ENCODE data around the gene ZSWIM3. TPM values are rescaled to one million over a fixed set of nuclear protein-coding genes. Genes with fewer than 3 reads are reported as not detected.
A peak's percentile ranks its signal among the peaks of the same experiment; 100 is the strongest.

Gene ZSWIM3
- total and polyA plus RNA-seq, 2 of the 13 experiments (the other 11 are each of a cell fraction or from before 2014, with no cell fraction given): 5.2 to 5.8 TPM

DNA sequence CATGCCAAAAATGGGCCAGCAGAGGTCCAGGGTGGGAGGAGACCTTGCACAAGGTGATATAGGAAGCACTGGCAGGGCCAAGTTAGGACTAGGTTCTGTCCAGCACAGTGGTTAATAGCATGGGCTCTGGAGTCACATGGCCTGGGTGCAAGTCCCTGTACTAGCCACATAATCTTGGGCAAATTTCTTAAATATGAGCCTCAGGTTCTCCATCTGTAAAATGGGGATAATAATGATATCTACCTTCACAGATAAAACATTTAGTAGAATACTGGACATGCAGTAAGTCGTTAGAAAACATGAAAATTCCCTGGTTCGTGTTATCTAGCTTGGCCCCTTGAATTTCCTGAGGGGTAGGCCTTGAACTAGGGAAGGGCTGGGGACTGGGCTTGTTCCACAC lies 39.9 kb downstream of the ZSWIM3 start:
- Histone ChIP-seq H3K27me3 (ENCODE audit: control insufficient read depth in 1 of 2, insufficient read depth in 2 of 2, low read length in 2 of 2) (no peaks in the 10 kb centered on the region), H3K4me2 (ENCODE audit: low read depth, low read length) (no peak overlapping the region), H3K9me3 (ENCODE audit: low read length) (no peaks in the 10 kb centered on the region), H3K36me3 (replicated peaks in 1 of 2; ENCODE audit: control insufficient read depth in 1 of 2, insufficient read depth in 2 of 2, low read length in 2 of 2) (peaks cover 52 to 61% of the 10 kb centered on the region in 2 experiments), H3K79me2 (ENCODE audit: insufficient read depth, low read length) (peaks cover 3% of the 10 kb centered on the region), H4K20me1 (ENCODE audit: insufficient read depth, low read length) (no peaks in the 10 kb centered on the region), H2AFZ (ENCODE audit: low read length) (no peak overlapping the region), H3K4me1 (ENCODE audit: insufficient read depth, low read length) (peaks cover 9% of the 10 kb centered on the region), H3K27ac (ENCODE audit: extremely low read length, insufficient read depth, low read length) (no peak overlapping the region), H3K9ac (ENCODE audit: insufficient read depth, low read depth, low read length) (no peak overlapping the region), H3K4me3 (replicated peaks in 1 of 3; ENCODE audit: insufficient read depth in 1 of 3, low read depth in 2 of 3, low read length in 3 of 3) (no peak overlapping the region)
- TF ChIP-seq ZNF629 (CRISPR knock-in tag; conservative IDR thresholded peaks at IDR 0.05) (peak; percentile 83), NR2C2 (CRISPR knock-in tag; IDR thresholded peaks at IDR 0.05; ENCODE audit: borderline replicate concordance) (no peak), TBX3 (IDR thresholded peaks at IDR 0.05; ENCODE audit: borderline replicate concordance) (no peak)
- TF ChIP-seq, protein P1, sequence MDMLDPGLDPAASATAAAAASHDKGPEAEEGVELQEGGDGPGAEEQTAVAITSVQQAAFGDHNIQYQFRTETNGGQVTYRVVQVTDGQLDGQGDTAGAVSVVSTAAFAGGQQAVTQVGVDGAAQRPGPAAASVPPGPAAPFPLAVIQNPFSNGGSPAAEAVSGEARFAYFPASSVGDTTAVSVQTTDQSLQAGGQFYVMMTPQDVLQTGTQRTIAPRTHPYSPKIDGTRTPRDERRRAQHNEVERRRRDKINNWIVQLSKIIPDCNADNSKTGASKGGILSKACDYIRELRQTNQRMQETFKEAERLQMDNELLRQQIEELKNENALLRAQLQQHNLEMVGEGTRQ (IDR thresholded peaks at IDR 0.05; ENCODE audit: low read depth, low read length): no peak
- TF ChIP-seq, protein P1 (CRISPR knock-in tag; IDR thresholded peaks at IDR 0.05; ENCODE audit: borderline replicate concordance): no peak; the same call in 1 of the 2 replicates
- ATAC-seq (no peak), DNase-seq (ENCODE audit: low spot score) (no peak), FAIRE-seq (no peak)
- ChIA-PET POLR2A (interaction anchor here (1.2 to 1.8 kb wide), 4 partner anchors 8 to 23 kb away, joined by 3 to 11 read pairs (median 4); no protein-coding TSS in a partner anchor), CTCF (ENCODE audit: low intra/inter-chr PET ratio, low total read pairs) (no interaction called here)
- intact Hi-C loops (cut with micrococcal nuclease; ENCODE audit: unreplicated experiment) (no loop called here), in situ Hi-C loops (cut with HindIII; ENCODE audit: extremely low pct_ligation_motif_present, low pct_unique_long_range_greater_than_20kb) (no loop called here)
- BruUV-seq (replicated peaks): no TSS peak
- 88% methylated on average over 2 of the region's 2 CpGs for WGBS (ENCODE audit: low lambda C conversion rate)

DNA sequence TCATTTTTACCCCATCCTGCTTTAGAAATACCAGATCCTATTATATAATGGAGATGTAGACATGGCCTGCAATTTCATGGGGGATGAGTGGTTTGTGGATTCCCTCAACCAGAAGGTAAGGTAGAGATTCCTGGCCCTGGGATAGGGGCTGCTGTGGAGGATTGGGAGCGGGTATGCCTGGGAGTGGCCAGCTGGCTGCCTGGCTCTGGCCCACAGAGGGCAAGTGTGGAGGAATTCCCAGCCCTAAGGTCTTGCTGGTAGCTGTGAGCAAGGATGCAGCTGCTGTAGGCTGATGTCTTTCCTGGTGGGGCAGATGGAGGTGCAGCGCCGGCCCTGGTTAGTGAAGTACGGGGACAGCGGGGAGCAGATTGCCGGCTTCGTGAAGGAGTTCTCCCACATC lies 40.3 kb downstream of the ZSWIM3 start:
- Histone ChIP-seq H3K27ac (ENCODE audit: extremely low read length, insufficient read depth, low read length) (no peak overlapping the region), H3K4me3 (replicated peaks in 1 of 3; ENCODE audit: insufficient read depth in 1 of 3, low read depth in 2 of 3, low read length in 3 of 3) (no peak overlapping the region), H3K4me1 (ENCODE audit: insufficient read depth, low read length) (peaks cover 5% of the 10 kb centered on the region), H3K79me2 (ENCODE audit: insufficient read depth, low read length) (no peaks in the 10 kb centered on the region), H3K9me3 (ENCODE audit: low read length) (no peaks in the 10 kb centered on the region), H3K27me3 (ENCODE audit: control insufficient read depth in 1 of 2, insufficient read depth in 2 of 2, low read length in 2 of 2) (no peaks in the 10 kb centered on the region), H2AFZ (ENCODE audit: low read length) (no peak overlapping the region), H4K20me1 (ENCODE audit: insufficient read depth, low read length) (no peaks in the 10 kb centered on the region), H3K36me3 (replicated peaks in 1 of 2; ENCODE audit: control insufficient read depth in 1 of 2, insufficient read depth in 2 of 2, low read length in 2 of 2) (peaks cover 51 to 57% of the 10 kb centered on the region in 2 experiments), H3K4me2 (ENCODE audit: low read depth, low read length) (no peak overlapping the region), H3K9ac (ENCODE audit: insufficient read depth, low read depth, low read length) (no peak overlapping the region)
- TF ChIP-seq AGO2 (optimal IDR thresholded peaks at IDR 0.05; ENCODE audit: low read depth, low read length) (peak; percentile 29), POLR2G (IDR thresholded peaks at IDR 0.05; ENCODE audit: low read depth, low read length) (peak; percentile 25; the same call in 1 of the 2 replicates)
- TF ChIP-seq, protein P2, sequence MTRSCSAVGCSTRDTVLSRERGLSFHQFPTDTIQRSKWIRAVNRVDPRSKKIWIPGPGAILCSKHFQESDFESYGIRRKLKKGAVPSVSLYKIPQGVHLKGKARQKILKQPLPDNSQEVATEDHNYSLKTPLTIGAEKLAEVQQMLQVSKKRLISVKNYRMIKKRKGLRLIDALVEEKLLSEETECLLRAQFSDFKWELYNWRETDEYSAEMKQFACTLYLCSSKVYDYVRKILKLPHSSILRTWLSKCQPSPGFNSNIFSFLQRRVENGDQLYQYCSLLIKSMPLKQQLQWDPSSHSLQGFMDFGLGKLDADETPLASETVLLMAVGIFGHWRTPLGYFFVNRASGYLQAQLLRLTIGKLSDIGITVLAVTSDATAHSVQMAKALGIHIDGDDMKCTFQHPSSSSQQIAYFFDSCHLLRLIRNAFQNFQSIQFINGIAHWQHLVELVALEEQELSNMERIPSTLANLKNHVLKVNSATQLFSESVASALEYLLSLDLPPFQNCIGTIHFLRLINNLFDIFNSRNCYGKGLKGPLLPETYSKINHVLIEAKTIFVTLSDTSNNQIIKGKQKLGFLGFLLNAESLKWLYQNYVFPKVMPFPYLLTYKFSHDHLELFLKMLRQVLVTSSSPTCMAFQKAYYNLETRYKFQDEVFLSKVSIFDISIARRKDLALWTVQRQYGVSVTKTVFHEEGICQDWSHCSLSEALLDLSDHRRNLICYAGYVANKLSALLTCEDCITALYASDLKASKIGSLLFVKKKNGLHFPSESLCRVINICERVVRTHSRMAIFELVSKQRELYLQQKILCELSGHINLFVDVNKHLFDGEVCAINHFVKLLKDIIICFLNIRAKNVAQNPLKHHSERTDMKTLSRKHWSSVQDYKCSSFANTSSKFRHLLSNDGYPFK (CRISPR knock-in tag; IDR thresholded peaks at IDR 0.05; ENCODE audit: borderline replicate concordance): no peak
- DNase-seq (ENCODE audit: low spot score): no peak
- CTCF ChIA-PET (ENCODE audit: low intra/inter-chr PET ratio, low total read pairs): no interaction called here
- intact Hi-C loops (cut with micrococcal nuclease; ENCODE audit: unreplicated experiment) (no loop called here), in situ Hi-C loops (cut with HindIII; ENCODE audit: extremely low pct_ligation_motif_present, low pct_unique_long_range_greater_than_20kb) (no loop called here)
- no peak for ATAC-seq
- POLR2A ChIA-PET: interaction anchor here (0.9 to 4.7 kb wide), 6 partner anchors 8 to 39 kb away, joined by 3 to 24 read pairs (median 8); partner anchors contain the start of gene PCIF1
- BruUV-seq (replicated peaks): no TSS peak
- WGBS (ENCODE audit: low lambda C conversion rate): 98% methylated on average over 7 of the region's 7 CpGs
- no peak for FAIRE-seq

Data from HepG2 (cell line).